Smooth muscle cell of the brain vasculature (primary cell): ENCODE measurements around the gene SNTG2.

Source experiments
- DNase-seq: peaks from one replicate; pipeline ENCODE4 v3.0.0-alpha.2; 2012; ENCODE audit warnings: low read depth, low spot score

SNTG2 gene

DNA sequence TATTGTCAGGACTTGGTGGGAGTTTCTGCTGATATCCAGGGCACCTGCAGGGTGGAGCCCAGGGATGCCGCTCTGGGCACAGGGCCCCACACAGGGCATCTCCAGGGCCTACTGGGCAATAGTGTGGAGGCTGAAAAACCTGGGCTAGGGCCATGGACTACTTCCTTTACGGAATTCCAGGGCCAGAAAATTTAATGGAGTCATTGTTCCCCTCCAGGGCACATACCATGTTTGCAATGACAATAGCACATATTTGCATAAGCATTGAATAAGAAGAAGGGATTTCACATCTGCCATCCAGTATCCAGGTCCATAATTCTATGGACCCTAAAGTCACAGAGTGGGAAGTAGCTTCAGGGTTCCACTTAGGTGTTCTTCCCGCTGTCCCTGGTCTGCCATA lies 358.9 kb downstream of the SNTG2 start:
- no peak for DNase-seq

- DNase-seq, result no peak
Observed at GRCh38 chr2:1310202-1310601, 359.6 kb downstream of the SNTG2 start.

- DNase-seq, result no peak
Observed at GRCh38 chr2:1310866-1311265, 360.2 kb downstream of the SNTG2 start.

- DNase-seq, result no peak
Observed at GRCh38 chr2:1313240-1313924, 362.7 kb downstream of the SNTG2 start.

GRCh38 chr2:1314254-1314653 lies 363.6 kb downstream of the SNTG2 start:
- no peak for DNase-seq

DNA sequence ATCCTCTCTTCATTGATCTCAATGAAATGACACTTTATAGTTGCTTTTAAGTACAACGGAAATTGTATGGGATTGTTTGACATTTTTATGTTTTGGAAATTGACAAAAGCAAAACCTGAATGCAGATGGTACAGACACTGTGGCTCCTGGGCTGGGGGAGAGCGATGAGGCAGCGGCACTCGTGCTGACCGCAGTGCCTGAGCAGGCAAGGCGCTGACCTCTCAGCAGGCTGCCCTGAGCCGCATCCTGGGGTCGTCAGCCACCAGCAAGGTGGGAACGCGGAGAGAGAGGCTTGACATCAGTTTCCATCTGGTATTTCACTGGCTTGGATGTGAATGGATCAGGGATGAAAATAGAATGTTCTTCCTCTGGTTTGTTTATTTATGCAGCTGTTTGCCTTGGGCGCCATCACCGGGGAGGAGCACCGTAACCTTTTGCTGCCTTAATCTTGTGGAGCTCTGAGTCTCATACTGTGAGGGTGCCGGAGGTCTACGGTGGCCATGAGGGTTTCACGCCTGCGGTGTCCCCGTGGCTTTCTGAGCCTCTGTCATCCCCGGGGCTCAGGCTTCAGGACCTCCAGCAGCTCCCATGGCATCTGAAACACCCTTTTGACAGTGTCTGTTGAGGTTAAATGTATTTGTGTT lies 367.8 kb downstream of the SNTG2 start:
- DNase-seq, result peak; percentile 21

DNA sequence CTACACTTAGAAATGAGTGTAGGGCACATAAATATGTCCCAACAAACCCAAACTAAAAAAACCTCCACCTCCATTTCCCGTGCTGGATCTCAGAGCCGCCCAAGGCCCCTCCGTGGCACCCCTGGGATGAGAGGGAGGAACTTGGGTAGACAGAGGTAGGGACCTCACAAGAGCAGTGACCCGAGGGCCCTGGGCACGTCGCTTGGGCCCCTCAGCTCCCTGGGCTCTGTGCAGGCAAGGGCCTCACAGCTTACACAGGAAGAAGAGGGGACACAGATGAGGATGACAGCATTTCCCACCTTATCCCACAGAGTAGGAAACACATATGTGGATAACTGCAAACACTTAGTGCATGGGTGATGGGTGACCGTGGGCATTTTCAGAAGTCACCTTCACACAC lies 368.7 kb downstream of the SNTG2 start:
- no peak for DNase-seq

DNA sequence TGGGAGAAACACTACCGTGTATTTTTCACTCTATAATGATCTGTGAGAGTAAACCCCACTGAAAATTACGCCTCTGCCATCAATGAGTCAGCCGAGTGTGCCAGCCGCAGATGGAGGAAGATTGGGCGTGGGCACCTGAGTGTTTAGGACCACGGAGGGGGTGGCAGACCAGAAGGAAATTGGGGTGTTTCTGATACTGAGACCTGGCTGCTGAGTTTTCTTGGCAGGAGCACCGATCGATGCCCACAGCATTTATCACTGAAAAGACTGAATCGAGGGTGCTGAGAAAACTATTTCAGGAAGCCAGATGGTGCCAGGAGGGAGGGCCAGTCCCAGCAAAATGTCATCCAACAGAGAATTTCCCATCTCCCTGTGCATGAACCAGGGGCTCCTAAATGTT lies 370.7 kb downstream of the SNTG2 start:
- no peak for DNase-seq

- no peak for DNase-seq
Observed at GRCh38 chr2:1324884-1325283, 374.2 kb downstream of the SNTG2 start.

DNA sequence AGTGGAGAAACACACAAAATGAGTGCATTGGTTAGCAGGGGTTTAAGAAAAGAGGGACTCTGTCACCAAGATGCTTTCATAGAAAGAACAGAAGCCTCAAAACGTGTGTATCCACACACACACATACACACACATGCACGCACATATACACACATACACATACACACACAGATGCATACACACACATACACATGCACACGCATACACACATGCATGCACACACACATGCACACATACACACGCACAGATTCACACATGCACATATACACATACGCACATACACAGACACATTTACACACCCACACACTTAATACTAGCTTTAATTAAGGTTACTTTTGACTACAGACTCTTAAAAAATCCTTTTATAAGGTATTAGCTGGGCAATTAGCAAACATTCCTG lies 378.0 kb downstream of the SNTG2 start:
- no peak for DNase-seq

- no peak for DNase-seq
Observed at GRCh38 chr2:1339388-1340140, 388.9 kb downstream of the SNTG2 start.

GRCh38 chr2:1340141-1340512 lies 389.5 kb downstream of the SNTG2 start:
- DNase-seq, result no peak

GRCh38 chr2:1341404-1342120 lies 390.9 kb downstream of the SNTG2 start:
- DNase-seq, result no peak

- DNase-seq, result no peak
Observed at GRCh38 chr2:1348789-1349188, 398.1 kb downstream of the SNTG2 start.

DNA sequence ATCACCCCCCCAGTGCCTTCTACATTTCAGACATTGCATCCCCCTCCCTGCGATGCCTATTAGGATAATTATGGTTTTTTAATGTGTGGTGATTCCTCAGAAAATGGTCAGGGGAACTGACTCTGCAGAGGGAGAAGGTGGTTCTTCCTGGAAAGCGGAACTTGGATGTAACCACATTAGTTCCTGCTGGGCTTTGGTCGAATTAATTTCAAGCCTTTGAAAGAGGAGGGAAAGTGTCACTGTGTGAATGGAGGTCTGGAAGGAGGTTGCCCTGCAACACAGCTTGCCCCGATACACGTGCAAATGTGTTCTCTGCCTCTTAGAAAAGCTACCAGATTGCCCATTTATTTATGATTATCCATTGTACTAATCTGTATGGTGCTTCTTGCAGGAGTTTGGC lies 399.5 kb downstream of the SNTG2 start:
- DNase-seq, result no peak

- DNase-seq, result no peak
Observed at GRCh38 chr2:1353124-1353523, 402.5 kb downstream of the SNTG2 start.

- DNase-seq, result no peak
Observed at GRCh38 chr2:1353543-1353942, 402.9 kb downstream of the SNTG2 start.

DNA sequence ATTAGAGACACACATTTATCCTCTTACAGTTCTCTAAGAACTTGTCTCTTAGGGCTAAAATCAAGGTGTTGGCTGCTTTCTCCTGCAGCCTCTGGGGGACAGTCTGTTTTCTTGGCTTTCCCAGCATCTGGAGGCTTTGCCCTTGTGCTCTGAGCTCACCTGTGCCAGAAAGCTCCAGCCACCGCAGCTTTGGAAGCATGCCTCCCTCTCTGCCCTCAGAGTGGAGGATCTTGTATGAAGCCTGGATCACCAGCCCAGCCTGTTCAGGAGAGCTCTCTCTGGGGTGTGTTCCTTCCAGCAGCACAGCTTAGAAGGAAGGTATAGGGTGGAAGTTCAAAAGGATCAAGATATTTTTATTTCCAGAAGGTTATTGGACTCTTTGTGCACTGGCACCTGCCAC lies 409.5 kb downstream of the SNTG2 start:
- no peak for DNase-seq

- DNase-seq, result no peak
Observed at GRCh38 chr2:1360557-1361250, 410.1 kb downstream of the SNTG2 start.

DNA sequence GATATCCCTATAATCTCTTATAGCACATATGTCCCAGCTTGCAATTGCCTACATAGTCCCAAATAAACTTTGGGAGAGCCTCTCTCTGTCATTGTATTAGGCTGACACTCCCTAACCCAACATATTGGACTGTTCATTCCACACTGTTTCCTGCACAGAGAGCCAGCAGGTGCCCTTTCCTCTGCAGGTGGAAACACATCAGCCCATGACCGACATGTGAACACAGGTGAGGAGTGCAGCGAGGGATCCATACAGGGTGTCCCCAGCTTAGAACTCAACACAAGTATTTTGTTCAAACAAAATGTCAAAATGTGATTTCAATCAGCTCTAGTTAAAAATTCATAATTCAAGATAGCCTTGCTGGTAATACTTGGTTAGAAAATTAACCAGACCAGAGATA lies 412.7 kb downstream of the SNTG2 start:
- DNase-seq, result no peak

DNA sequence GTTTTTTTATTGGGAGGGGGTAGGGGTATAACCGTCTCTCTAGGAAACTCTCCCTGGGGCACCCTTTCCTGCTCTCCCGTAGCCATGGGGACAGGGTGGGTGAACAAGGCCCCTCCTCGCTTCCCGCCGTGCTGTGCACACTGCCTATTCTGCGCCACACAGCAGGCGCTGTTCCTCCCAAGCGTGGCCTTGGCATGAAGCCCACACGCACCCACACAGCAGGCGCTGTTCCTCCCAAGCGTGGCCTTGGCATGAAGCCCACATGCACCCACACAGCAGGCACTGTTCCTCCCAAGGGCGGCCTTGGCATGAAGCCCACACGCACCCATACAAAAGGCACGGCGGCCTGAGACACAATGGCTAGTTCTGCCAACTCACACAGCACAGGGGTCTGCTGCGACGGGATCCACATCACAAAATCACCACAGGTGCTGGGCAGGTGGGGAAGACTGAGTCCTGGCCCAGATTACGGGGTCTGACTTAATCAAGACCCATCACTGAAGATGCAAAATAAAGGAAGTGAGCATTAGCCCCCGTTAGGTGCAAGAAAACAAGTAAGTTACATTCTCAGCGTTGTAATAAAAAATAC lies 416.0 kb downstream of the SNTG2 start:
- DNase-seq, result no peak
